ENCODE measurements around the gene MED19.

GRCh38 chr11:57744357-57744756 is 32.3 kb upstream of the MED19 start:
- no peak for TF ChIP-seq CTCF (conservative IDR thresholded peaks at IDR 0.05 in 1 of 2, IDR thresholded peaks at IDR 0.05 in 1 of 2; ENCODE audit: low read depth in 1 of 2, low read length in 2 of 2)
- TF ChIP-seq EZH2 (IDR thresholded peaks at IDR 0.05; ENCODE audit: low read length, missing control alignments), result no peak

Measured in fibroblast of lung (primary cell).